Peyer's patch (tissue), 4 donors: ENCODE data around the gene GC.

Source experiments
- CTCF ChIP-seq, 6 experiments: fragments of 450-650 bp in 4 of 6; fragments of 200-600 bp in 2 of 6; sonication (generic) in 1 of 6; IDR thresholded peaks; one replicate each; pipeline ENCODE4 v1.5.1; 2017 to 2019; ENCODE audit warnings: antibody characterized with exemption in 6 of 6, mild to moderate bottlenecking in 3 of 6, moderate library complexity in 1 of 6
- POLR2A ChIP-seq, 2 donors: fragments of 450-650 bp; IDR thresholded peaks; one replicate each; pipeline ENCODE4 v1.5.1; 2017; ENCODE audit warnings: antibody characterized with exemption in 2 of 2, mild to moderate bottlenecking in 2 of 2, moderate library complexity in 2 of 2

- TF ChIP-seq CTCF (IDR thresholded peaks at IDR 0.05) (no peak), POLR2A (IDR thresholded peaks at IDR 0.05) (no peak)
These were observed 37.5 kb downstream of the GC start for GRCh38 chr4:71746379-71746778.
